ENCODE measurements around the gene FABP3. TPM values are rescaled to one million over a fixed set of nuclear protein-coding genes. Genes with fewer than 3 reads are reported as not detected.
"Not testable (repeated sequence)": the region's sequence is repeated elsewhere in the genome, so short reads cannot be mapped to it uniquely, and the experiment has no call there.

Gene FABP3
- total RNA-seq, 1 donor from 2014 or later = 4.6 TPM

DNA sequence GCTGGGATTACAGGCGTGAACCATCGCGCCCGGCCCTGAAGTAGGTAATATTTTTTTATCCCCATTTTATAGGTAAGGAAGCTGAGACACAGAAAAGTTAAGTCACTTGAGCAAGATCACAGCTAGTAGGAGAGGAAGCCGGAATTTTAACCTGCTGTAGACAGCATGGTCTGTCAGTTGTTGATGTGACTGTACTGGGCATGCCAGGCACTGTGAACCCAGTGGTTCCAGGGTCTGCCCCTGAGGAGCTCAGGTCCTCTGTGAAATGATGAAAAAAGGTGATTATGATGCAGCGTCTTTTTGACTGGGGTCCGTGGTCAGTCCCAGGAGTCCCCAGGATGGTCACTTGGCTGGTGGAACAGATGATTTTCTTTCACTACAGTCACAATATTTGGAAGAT lies 16.7 kb upstream of the FABP3 start:
- DNase-seq (ENCODE audit: low spot score in 2 of 2, unreplicated experiment in 2 of 2) = no peak
- TF ChIP-seq, protein P1, sequence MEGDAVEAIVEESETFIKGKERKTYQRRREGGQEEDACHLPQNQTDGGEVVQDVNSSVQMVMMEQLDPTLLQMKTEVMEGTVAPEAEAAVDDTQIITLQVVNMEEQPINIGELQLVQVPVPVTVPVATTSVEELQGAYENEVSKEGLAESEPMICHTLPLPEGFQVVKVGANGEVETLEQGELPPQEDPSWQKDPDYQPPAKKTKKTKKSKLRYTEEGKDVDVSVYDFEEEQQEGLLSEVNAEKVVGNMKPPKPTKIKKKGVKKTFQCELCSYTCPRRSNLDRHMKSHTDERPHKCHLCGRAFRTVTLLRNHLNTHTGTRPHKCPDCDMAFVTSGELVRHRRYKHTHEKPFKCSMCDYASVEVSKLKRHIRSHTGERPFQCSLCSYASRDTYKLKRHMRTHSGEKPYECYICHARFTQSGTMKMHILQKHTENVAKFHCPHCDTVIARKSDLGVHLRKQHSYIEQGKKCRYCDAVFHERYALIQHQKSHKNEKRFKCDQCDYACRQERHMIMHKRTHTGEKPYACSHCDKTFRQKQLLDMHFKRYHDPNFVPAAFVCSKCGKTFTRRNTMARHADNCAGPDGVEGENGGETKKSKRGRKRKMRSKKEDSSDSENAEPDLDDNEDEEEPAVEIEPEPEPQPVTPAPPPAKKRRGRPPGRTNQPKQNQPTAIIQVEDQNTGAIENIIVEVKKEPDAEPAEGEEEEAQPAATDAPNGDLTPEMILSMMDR (IDR thresholded peaks at IDR 0.05; ENCODE audit: unreplicated experiment) = no peak
- H3K27ac Mint-ChIP-seq = peak overlapping the region; percentile 94
- peaks cover 17% of the 10 kb centered on the region for H3K4me1 Mint-ChIP-seq
- H3K4me3 Mint-ChIP-seq = no peak overlapping the region
- H3K9me3 Mint-ChIP-seq = no peaks in the 10 kb centered on the region
- no peaks in the 10 kb centered on the region for H3K36me3 Mint-ChIP-seq
- H3K27me3 Mint-ChIP-seq (ENCODE audit: low read depth) = no peaks in the 10 kb centered on the region

GRCh38 chr1:31387612-31388011 lies 14.7 kb upstream of the FABP3 start:
- Mint-ChIP-seq H3K27ac (no peak overlapping the region), H3K9me3 (no peaks in the 10 kb centered on the region), H3K4me3 (no peak overlapping the region), H3K36me3 (no peaks in the 10 kb centered on the region), H3K27me3 (ENCODE audit: low read depth) (no peaks in the 10 kb centered on the region), H3K4me1 (peaks cover 17% of the 10 kb centered on the region)
- DNase-seq (ENCODE audit: low spot score in 2 of 2, unreplicated experiment in 2 of 2) = no peak
- TF ChIP-seq, protein P1 (IDR thresholded peaks at IDR 0.05; ENCODE audit: unreplicated experiment) = no peak

DNA sequence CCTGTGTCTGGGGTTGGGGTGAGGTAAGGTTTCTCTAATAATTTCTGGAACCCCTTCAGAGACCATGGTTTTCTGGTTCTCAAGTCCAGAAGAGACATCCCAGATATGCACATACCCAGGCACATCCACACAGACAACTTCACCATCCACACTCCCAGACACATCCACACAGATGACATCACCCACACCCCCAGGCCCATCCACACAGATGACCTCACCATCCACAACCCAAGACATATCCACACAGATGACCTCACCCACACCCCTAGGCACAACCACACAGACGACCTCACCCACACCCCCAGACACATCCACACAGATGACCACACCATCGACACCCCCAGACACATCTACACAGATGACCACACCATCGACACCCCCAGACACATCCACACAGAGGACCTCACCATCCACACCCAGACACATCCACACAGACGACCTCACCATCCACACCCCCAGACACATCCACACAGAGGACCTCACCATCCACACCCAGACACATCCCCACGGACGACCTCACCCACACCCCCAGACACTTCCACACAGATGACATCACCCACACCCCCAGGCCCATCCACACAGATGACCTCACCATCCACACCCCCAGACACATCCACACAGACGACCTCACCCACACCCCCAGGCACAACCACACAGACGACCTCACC lies 13.8 kb upstream of the FABP3 start:
- not testable (repeated sequence) for H3K27me3 Mint-ChIP-seq (ENCODE audit: low read depth); H3K4me3 Mint-ChIP-seq; H3K36me3 Mint-ChIP-seq

DNA sequence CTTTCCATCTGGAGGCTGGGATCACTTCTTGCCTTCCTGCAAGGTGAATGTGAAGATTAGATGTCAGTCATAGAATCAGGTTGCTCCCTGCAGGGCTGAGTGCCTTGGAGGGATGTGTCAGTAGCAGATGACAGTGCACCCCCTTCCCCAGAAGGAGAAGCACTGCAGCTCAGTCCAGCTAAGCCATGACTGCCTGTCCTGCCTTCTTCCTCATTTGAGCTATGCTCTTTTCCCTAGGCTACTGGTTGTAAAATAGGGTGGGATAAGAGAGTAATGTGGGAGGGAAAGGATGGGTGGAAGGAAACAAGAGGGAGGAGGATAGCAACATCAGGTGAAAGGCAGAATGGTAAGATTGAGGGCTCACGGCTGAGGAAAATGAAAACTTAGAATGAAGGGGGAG lies 11.1 kb upstream of the FABP3 start:
- H3K4me3 Mint-ChIP-seq = no peak overlapping the region
- no peak overlapping the region for H3K27ac Mint-ChIP-seq
- no peaks in the 10 kb centered on the region for H3K36me3 Mint-ChIP-seq
- DNase-seq (ENCODE audit: low spot score in 2 of 2, unreplicated experiment in 2 of 2) = no peak
- peaks cover 11% of the 10 kb centered on the region for H3K4me1 Mint-ChIP-seq
- no peaks in the 10 kb centered on the region for H3K9me3 Mint-ChIP-seq
- TF ChIP-seq, protein P1 (IDR thresholded peaks at IDR 0.05; ENCODE audit: unreplicated experiment) = no peak
- H3K27me3 Mint-ChIP-seq (ENCODE audit: low read depth) = no peaks in the 10 kb centered on the region

More for the DNA sequence above, 13.8 kb upstream of the FABP3 start:
- not testable (repeated sequence) for DNase-seq (ENCODE audit: low spot score in 2 of 2, unreplicated experiment in 2 of 2); H3K27ac Mint-ChIP-seq; H3K9me3 Mint-ChIP-seq
- peaks cover 25% of the 10 kb centered on the region for H3K4me1 Mint-ChIP-seq

GRCh38 chr1:31382379-31382989 lies 9.6 kb upstream of the FABP3 start:
- DNase-seq (ENCODE audit: low spot score in 2 of 2, unreplicated experiment in 2 of 2) = no peak
- Mint-ChIP-seq H3K27ac (no peak overlapping the region), H3K27me3 (ENCODE audit: low read depth) (no peaks in the 10 kb centered on the region), H3K9me3 (no peaks in the 10 kb centered on the region), H3K4me1 (peaks cover 9% of the 10 kb centered on the region), H3K4me3 (no peak overlapping the region), H3K36me3 (no peaks in the 10 kb centered on the region)
- TF ChIP-seq, protein P1 (IDR thresholded peaks at IDR 0.05; ENCODE audit: unreplicated experiment) = no peak

DNA sequence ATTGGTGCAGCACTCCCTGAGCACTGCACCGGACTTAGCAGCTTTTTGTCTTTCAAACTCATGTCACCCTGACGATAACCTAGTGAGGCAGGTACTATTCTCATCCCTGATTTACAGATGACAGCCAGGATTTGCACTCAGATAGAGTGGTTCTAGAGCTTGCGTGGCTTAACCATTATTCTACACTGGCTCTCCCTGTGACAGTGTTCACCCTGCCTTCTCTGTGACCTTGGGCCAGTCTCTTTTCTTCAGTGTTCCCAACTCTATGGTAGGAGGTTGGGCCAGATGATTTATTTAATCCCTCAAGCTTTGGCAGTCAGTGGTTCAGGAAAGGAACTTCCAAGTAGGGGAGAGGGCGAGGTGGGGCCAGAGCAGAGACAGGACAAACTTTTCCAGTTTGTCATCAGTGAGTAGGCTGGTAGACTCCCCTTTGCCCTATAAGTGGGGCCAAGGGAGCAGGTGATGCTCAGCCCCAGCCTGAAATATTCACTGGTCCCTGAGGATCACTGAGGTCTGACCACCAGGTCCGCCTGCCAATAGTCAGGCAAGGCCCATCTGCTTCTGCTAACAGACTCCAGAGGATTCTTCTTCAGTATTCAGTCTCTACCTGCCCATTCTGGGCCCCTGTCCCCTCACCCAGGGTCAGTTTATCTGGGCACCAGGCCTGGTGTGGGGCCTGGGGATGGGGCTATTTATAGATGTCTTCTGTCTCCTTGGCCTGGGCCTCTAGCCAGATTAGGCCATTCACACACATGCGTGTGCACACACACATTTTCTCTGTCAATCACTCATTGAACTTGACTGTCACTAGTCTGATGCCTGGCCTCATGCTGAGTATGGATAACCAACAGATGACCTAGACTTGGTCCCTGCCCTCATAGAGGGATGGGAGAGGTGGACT lies 8.8 kb upstream of the FABP3 start:
- no peaks in the 10 kb centered on the region for H3K36me3 Mint-ChIP-seq

More for the DNA sequence above, 8.8 kb upstream of the FABP3 start:
- no peak for DNase-seq (ENCODE audit: low spot score in 2 of 2, unreplicated experiment in 2 of 2)
- H3K4me1 Mint-ChIP-seq = peaks cover 11% of the 10 kb centered on the region
- H3K4me3 Mint-ChIP-seq = no peak overlapping the region
- no peak overlapping the region for H3K27ac Mint-ChIP-seq
- H3K27me3 Mint-ChIP-seq (ENCODE audit: low read depth) = no peaks in the 10 kb centered on the region
- no peaks in the 10 kb centered on the region for H3K9me3 Mint-ChIP-seq
- TF ChIP-seq, protein P1 (IDR thresholded peaks at IDR 0.05; ENCODE audit: unreplicated experiment) = no peak
